GM06990 (cell line): ENCODE data around the gene MOXD1.
A peak's percentile ranks its signal among the peaks of the same experiment; 100 is the strongest.
"Not testable (repeated sequence)": the region's sequence is repeated elsewhere in the genome, so short reads cannot be mapped to it uniquely, and the experiment has no call there.

Experiments
- DNase-seq: peaks from one replicate; pipeline ENCODE4 v3.0.0-alpha.2; 2011; ENCODE audit not compliant: insufficient read length; ENCODE audit errors: extremely low read depth
- H3K27me3 ChIP-seq: replicated peaks from 2 replicates; pipeline ENCODE4 v1.6.0; 2011; ENCODE audit warnings: low read length; ENCODE audit not compliant: control insufficient read depth, insufficient read depth
- H3K36me3 ChIP-seq: 2 replicates; pipeline ENCODE4 v1.5.1; 2011; ENCODE audit warnings: low read length; ENCODE audit not compliant: control insufficient read depth, insufficient read depth
- H3K4me3 ChIP-seq: replicated peaks from 2 replicates; pipeline ENCODE4 v1.5.1; 2011; ENCODE audit warnings: low read depth, mild to moderate bottlenecking, control low read depth, low read length
- CTCF ChIP-seq: IDR thresholded peaks from 2 replicates; pipeline ENCODE4 v1.5.1; 2011; ENCODE audit warnings: low read length, control low read depth, mild to moderate bottlenecking, inconsistent platforms; ENCODE audit not compliant: insufficient read depth, poor library complexity, severe bottlenecking

Gene MOXD1

GRCh38 chr6:132361101-132361500, 40.2 kb downstream of the MOXD1 start:
- TF ChIP-seq CTCF = no peak
- no peaks in the 10 kb centered on the region for H3K36me3 ChIP-seq
- DNase-seq = no peak
- no peaks in the 10 kb centered on the region for H3K27me3 ChIP-seq
- no peak overlapping the region for H3K4me3 ChIP-seq

GRCh38 chr6:132359886-132360285, 41.4 kb downstream of the MOXD1 start:
- DNase-seq = no peak
- no peak for TF ChIP-seq CTCF

GRCh38 chr6:132357120-132357519, 44.2 kb downstream of the MOXD1 start:
- Histone ChIP-seq H3K36me3 (no peaks in the 10 kb centered on the region; the same call in 1 of the 2 replicates), H3K4me3 (no peak overlapping the region), H3K27me3 (no peaks in the 10 kb centered on the region)
- DNase-seq = no peak
- no peak for TF ChIP-seq CTCF

More at GRCh38 chr6:132359886-132360285, 41.4 kb downstream of the MOXD1 start:
- H3K27me3 ChIP-seq = no peaks in the 10 kb centered on the region
- H3K36me3 ChIP-seq = no peaks in the 10 kb centered on the region; the same call in 1 of the 2 replicates
- no peak overlapping the region for H3K4me3 ChIP-seq

- no peaks in the 10 kb centered on the region; the same call in 1 of the 2 replicates for H3K36me3 ChIP-seq
- no peaks in the 10 kb centered on the region for H3K27me3 ChIP-seq
- no peak overlapping the region for H3K4me3 ChIP-seq
- TF ChIP-seq CTCF = no peak
- DNase-seq = peak; percentile 43
Observed at GRCh38 chr6:132354517-132355167, 46.6 kb downstream of the MOXD1 start.

GRCh38 chr6:132351986-132352385, 49.3 kb downstream of the MOXD1 start:
- not testable (repeated sequence) for H3K27me3 ChIP-seq, H3K36me3 ChIP-seq, H3K4me3 ChIP-seq, DNase-seq

- no peak for TF ChIP-seq CTCF
- H3K4me3 ChIP-seq = no peak overlapping the region
- no peaks in the 10 kb centered on the region for H3K36me3 ChIP-seq
- H3K27me3 ChIP-seq = no peaks in the 10 kb centered on the region
- no peak for DNase-seq
Observed at GRCh38 chr6:132348231-132348630, 53.0 kb downstream of the MOXD1 start.
